Islet precursor cell (in vitro differentiated cells): ENCODE measurements around the gene TMCO2.

Source experiments
- DNase-seq: peaks from one replicate; pipeline ENCODE4 v3.0.0-alpha.2; 2018

The TMCO2 gene

GRCh38 chr1:40258445-40258769 lies 10.7 kb downstream of the TMCO2 start:
- DNase-seq = no peak

DNA sequence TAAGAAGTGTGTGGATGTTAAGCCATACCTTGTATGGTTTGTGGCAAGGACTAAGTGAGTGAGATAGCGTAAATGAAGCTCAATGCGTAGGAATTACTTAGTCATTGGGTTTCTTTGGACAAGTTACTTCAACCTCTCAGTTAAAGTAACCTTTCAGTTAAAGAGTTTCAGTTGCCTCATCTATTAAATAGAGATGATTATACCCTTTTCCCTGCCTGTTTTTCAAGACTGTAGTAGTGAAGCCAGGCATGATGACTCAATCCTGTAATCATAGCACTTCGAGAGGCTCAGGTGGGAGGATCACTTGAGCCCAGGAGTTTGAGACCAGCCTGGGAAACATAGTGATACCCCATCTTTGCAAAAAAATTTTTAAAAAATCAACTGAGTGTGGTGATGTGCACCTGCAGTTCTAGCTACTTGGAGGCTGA lies 16.6 kb downstream of the TMCO2 start:
- no peak for DNase-seq

GRCh38 chr1:40265298-40265697 lies 17.6 kb downstream of the TMCO2 start:
- no peak for DNase-seq

DNA sequence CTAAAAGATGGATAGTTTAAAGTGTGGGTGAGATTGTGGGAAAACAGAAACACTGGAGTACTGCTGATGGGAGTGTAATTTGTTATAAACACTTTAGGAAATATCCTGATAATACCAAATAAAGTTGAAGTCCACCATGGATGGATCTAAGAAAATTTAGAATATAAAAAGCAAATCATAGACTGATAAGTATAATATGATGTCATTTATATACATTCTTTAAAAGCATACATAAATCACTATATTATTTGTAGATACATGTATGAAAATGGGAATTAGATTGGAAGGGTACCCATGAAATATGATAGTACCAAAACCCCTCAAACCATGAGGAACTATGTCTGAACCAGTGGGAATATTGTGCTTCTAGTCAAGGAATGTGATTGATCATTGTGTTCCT lies 18.2 kb downstream of the TMCO2 start:
- DNase-seq = no peak

DNA sequence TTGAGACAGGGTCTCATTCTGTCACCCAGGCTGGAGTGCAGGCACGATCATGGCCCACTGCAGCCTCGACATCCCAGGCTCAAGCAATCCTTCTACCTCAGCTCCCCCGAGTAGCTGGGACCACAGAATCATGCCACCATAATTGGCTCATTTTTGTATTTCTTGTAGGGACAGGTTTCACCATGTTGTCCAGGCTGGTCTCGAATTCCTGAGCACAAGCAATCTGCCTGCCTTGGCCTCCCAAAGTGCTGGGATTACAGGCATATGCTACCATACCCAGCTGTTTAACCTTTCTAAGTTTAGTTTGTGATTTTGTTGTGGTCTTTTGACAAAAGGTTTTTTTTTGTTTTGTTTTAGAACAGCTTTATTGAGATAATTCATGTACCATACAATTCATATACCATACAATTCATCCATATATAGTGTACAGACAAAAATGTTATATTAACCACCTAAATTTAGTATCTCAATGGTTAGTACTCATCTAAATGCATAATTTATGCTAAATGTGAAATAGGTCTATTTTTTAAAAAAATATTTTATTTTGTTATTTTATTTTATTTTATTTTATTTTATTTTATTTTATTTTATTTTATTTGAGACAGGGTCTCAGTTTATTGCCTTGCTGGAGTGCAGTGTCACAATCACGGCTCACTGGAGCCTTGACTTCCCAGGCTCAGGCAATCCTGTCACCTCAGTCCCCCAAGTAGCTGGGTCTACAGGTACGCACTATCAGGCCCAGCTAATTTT lies 19.2 kb downstream of the TMCO2 start:
- no peak for DNase-seq

DNA sequence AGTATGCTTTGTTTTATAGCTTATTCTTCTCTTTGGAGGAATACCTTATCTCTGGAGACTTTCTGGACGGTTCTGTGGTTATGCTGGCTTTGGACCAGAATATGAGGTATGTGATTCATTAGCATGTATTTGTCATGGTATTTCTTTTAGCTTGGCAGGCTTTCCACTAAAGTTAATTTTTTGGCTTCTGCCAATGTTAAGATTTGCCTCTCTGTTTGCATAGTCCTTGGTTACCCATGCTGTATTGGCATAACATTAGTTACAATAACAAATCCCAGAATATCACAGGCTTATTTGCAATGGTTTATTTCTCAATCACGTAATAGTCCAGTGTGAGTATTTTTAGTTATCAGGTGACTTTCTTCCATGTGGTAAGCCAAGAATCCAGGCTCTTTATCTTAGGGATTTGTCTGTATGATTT lies 20.0 kb downstream of the TMCO2 start:
- no peak for DNase-seq

GRCh38 chr1:40268211-40268610 lies 20.5 kb downstream of the TMCO2 start:
- no peak for DNase-seq

GRCh38 chr1:40270152-40270834 lies 22.6 kb downstream of the TMCO2 start:
- no peak for DNase-seq

DNA sequence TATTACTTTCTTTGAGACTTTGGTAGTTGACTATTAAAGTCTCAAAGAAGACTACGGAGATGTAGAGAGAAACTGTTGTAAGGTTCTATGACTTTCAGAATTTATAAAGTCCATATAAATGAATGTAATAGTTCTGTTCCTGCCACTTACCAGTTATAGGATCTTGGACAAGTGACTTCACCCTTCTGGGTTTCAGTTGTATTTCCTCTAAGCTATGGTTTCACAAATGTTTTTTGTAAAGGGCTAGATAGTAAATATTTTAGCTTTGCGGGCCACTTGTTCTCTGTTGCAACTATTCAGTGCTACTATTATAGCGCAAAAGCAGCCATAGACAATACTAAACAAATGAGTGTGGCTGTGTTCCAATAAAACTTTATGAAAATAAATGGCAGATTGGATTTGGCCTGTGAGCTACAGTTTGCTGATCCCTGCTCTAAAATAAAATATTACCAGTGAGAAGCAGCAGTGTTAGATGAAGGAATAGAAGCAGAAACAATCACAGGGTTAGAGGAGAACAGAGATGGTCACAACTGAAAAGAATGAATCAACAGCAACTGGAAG lies 25.0 kb downstream of the TMCO2 start:
- no peak for DNase-seq

DNA sequence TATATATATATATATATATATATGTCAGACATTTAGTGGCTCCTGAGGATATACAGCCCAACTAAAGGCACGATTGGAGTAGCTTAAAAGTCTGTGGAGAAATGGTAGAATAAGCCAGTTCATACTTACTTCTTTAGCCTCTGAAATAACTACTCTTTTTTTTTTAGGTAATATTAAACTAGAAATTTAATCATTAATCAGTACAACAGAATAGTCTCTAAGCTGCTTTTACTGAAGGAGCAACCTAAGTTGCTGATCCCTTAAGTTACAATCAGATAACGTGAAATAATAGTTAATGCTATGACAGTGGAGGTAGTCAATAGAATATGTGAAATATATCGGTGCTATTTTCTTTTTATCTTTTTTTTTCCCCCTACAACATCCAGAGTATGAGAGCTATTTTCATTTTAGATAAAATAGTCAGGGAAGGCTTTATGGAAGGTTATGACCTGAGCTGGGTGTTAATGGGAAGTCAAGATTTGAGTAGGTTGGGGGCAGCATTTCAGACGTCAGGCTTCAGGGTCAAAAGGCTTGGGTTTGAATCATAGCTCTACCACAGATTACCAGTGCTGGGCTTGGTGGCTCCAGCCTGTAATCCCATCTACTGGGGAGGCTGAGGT lies 25.9 kb downstream of the TMCO2 start:
- DNase-seq = no peak

GRCh38 chr1:40274331-40274730 lies 26.6 kb downstream of the TMCO2 start:
- DNase-seq = no peak

GRCh38 chr1:40276122-40276521 lies 28.4 kb downstream of the TMCO2 start:
- DNase-seq = no peak

DNA sequence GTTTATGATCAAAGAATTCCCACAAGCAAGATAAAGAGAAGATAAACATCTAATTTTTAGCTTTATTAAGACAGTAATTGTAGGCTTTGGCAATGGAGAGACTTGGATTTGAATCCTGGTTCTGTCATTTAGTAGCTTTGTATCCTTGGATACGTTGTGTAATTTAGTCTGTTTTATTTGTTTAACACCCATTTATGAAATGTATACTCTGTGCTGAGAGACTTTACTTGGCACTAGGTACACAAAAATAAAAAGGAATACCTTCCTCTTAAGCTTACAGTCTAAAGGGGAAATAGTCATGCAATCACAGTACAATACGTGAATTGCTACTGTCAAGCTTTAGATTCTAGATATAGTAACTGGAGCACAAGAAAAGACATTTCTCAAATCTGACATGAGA lies 34.1 kb downstream of the TMCO2 start:
- DNase-seq = no peak

- DNase-seq = no peak
These were observed 43.6 kb downstream of the TMCO2 start for GRCh38 chr1:40291293-40291692.

DNA sequence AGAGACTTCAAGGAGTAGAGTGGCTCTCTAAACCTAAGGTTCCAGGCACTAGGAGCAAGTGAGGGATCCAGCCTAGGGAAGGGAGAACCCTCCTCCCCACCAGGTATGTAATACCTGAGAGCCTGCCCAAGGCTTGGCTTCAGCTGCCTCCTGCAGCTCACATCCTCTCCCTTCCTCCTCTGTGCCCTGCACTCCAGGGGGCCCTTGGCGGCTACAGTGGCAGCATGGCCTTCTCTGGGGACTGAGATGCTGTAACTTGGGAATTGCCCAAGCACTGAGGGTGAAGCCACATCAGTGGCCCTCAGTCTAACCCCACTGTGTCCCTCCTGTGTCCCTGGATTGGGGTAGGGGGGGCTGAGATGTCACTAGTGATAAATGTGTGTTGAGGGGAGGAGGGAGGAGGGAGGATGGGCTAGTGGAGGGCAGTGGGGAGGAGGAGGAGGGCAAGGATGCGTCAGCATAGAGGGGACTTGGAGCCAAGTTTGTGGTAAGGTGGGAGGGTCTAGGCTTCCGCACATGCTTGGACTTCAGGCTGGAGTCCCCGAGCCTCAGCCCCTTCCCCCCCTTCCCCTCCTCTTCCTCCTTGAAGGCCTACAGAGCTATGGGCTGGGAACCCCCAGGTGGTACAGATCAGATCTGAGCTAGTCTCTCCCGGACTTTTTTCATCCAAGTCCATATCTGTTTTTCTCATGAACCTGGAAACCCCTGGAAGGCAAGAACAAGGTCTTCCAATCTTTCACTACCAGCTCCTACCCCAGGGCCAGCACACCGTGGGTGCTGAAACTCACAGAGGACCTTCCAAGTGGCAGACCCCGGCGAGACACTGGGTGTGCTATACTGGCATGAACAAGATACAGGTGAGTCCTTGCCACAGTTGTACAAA lies 51.9 kb downstream of the TMCO2 start:
- DNase-seq = peak; percentile 38

- DNase-seq = no peak
These were observed 52.5 kb downstream of the TMCO2 start for GRCh38 chr1:40300249-40300567.

DNA sequence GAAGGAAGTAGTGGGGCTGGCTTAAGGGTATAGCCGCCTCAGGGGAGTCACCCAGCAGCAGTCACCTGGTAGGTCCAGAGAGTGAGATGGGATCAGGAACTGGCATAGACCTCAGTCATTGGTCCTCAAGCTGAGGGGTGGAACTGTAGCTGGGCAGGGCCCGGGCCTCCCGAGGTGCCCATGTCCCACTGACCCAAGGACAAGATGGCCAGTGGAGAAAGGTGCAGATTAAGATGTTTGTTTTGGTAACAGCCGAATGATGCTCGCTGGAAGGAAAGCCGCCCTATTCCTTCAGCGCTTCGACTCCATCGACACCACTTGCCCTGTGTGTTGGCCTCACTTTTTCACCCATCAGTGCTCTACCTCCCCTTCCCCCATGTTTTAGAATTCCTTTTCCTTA lies 52.9 kb downstream of the TMCO2 start:
- peak; percentile 33 for DNase-seq

DNA sequence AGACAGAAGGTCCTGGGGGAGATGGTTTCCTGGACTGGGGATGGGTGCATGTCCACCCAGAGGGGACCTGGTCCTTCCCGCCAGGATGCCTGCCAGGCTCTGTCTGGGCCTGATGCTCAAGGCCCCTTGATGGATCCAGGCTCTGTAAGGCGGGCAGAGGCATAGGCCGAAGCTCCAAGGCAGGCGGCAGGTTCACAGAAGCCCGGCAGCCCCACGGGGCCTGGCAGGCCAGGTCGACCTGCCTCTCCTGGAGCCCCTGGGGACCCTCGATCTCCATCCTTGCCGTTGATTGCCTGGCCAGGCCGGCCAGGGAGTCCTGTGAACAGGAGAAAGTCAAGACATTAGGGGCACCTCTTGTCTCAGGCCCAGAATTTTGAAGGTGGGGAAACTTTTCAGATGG lies 53.3 kb downstream of the TMCO2 start:
- DNase-seq = peak; percentile 38
